Measurements from ENCODE around the gene KIF6. TPM values are rescaled to one million over a fixed set of nuclear protein-coding genes. Genes with fewer than 3 reads are reported as not detected.

KIF6 gene
- total and polyA plus RNA-seq, 2 of the 8 experiments (the other 6 are each of a cell fraction or from before 2014, with no cell fraction given) = 0.53 to 0.65 TPM

- no peak for TF ChIP-seq JUND (IDR thresholded peaks at IDR 0.05; ENCODE audit: low read length)
- no peak for TF ChIP-seq CBX8 (IDR thresholded peaks at IDR 0.05; ENCODE audit: borderline replicate concordance, low read depth, low read length)
Measured at GRCh38 chr6:39386487-39386886, 338.7 kb downstream of the KIF6 start (continued).

All from H1 (cell line).